Right lobe of liver (tissue), 4 donors: ENCODE data around the gene MMS19.

Experiments used
- POLR2A ChIP-seq: fragments of 450-650 bp; IDR thresholded peaks from one replicate; pipeline ENCODE4 v1.6.1; 2017; ENCODE audit warnings: antibody characterized with exemption, mild to moderate bottlenecking
- TF ChIP-seq, protein P1 (sequence below), 4 donors: fragments of 200-600 bp in 3 of 4; fragments of 450-650 bp in 1 of 4; IDR thresholded peaks; one replicate each; pipeline versions ENCODE4 v1.5.1 to v1.8.0; 2016 to 2022; ENCODE audit warnings: antibody characterized with exemption in 4 of 4, mild to moderate bottlenecking in 2 of 4
- donor health status: DM: no; HTN: no; CAD: no.
- donor health status: DM: no; HTN: no; CAD: no.
- donor health status: DM: no; HTN: yes; CAD: no.

DNA sequence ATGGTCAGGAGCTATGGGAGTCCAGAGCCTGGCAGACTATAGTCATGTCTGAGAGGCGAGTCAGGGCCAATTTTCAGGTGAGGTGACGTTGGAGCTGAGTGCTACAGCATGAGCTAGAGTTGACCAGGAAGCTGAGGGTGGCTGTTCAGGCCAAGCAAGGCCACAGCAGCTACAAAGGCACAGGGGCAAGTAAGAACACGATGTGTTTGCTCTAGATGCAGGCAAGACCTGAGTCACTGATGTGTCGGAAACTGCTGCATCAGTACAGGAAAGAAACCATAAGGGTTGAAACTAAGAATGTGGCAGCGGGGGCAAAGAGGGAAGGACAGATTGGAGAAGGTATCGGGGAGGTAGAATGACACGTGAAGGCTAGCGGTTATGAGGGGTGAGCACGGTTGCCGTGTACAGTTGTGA is 85.3 kb downstream of the MMS19 start:
- TF ChIP-seq, protein P1, sequence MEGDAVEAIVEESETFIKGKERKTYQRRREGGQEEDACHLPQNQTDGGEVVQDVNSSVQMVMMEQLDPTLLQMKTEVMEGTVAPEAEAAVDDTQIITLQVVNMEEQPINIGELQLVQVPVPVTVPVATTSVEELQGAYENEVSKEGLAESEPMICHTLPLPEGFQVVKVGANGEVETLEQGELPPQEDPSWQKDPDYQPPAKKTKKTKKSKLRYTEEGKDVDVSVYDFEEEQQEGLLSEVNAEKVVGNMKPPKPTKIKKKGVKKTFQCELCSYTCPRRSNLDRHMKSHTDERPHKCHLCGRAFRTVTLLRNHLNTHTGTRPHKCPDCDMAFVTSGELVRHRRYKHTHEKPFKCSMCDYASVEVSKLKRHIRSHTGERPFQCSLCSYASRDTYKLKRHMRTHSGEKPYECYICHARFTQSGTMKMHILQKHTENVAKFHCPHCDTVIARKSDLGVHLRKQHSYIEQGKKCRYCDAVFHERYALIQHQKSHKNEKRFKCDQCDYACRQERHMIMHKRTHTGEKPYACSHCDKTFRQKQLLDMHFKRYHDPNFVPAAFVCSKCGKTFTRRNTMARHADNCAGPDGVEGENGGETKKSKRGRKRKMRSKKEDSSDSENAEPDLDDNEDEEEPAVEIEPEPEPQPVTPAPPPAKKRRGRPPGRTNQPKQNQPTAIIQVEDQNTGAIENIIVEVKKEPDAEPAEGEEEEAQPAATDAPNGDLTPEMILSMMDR (IDR thresholded peaks at IDR 0.05) = no peak
- no peak for TF ChIP-seq POLR2A
